SK-N-SH (cell line): Measurements from ENCODE around the gene OXTR. TPM values are rescaled to one million over a fixed set of nuclear protein-coding genes. Genes with fewer than 3 reads are reported as not detected.

Experiments used
- CTCF ChIA-PET: fragments of 300-600, 350-600 bp; formaldehyde crosslinking; extraction: SDS; loops from one replicate; lab custom pipeline; 2021; lab: Yijun Ruan, JAX
- POLR2A ChIA-PET: fragments of 350-600 bp; sonication (Branson Sonifier 250); formaldehyde crosslinking; extraction: SDS; loops from one replicate; lab custom pipeline; 2020; ENCODE audit warnings: antibody characterized with exemption, inconsistent platforms; lab: Yijun Ruan, JAX
- DNase-seq: peaks from one replicate; pipeline ENCODE4 v3.0.0; 2012
- H2AFZ ChIP-seq: fragments of 200-600 bp; sonication (generic); 2 replicates; pipeline ENCODE4 v1.8.1; 2016; ENCODE audit warnings: antibody characterized with exemption, mild to moderate bottlenecking, low read depth
- H3F3A ChIP-seq: fragments of 200-600 bp; sonication (generic); replicated peaks from 2 replicates; pipeline ENCODE3; 2016; ENCODE audit warnings: antibody characterized with exemption, mild to moderate bottlenecking; ENCODE audit not compliant: insufficient read depth
- H3K27ac ChIP-seq, 2 experiments: fragments of 200-500 bp in 1 of 2; fragments of 200-600 bp in 1 of 2; sonication (Bioruptor generic) in 1 of 2; sonication (generic), shearing (Covaris generic) in 1 of 2; 2 replicates each; pipeline versions ENCODE4 v1.5.1 to v1.6.1; 2014 to 2016; ENCODE audit warnings: low read depth in 2 of 2, inconsistent platforms in 1 of 2, low read length in 1 of 2, mild to moderate bottlenecking in 1 of 2, mixed read lengths in 1 of 2
- H3K27me3 ChIP-seq: fragments of 200-600 bp; sonication (generic), shearing (Covaris generic); 2 replicates; pipeline ENCODE4 v1.6.1; 2016; ENCODE audit warnings: mixed run types; ENCODE audit not compliant: insufficient read depth
- H3K36me3 ChIP-seq, 2 experiments: fragments of 200-500 bp in 1 of 2; fragments of 200-600 bp in 1 of 2; sonication (Bioruptor generic) in 1 of 2; sonication (generic) in 1 of 2; replicated peaks in 1 of 2; 2 replicates each; pipeline versions ENCODE3 to v1.5.1; 2014 to 2016; ENCODE audit warnings: low read length in 1 of 2, mild to moderate bottlenecking in 1 of 2; ENCODE audit not compliant: insufficient read depth in 2 of 2, control insufficient read depth in 1 of 2
- H3K4me1 ChIP-seq, 2 experiments: fragments of 200-500 bp in 1 of 2; fragments of 200-600 bp in 1 of 2; sonication (Bioruptor generic) in 1 of 2; sonication (generic), shearing (Covaris generic) in 1 of 2; 2 replicates each; pipeline versions ENCODE4 v1.5.1 to v1.6.1; 2014 to 2016; ENCODE audit warnings: low read depth in 1 of 2, low read length in 1 of 2, mixed run types in 1 of 2; ENCODE audit not compliant: insufficient read depth in 2 of 2, control insufficient read depth in 1 of 2
- H3K4me2 ChIP-seq: fragments of 200-600 bp; sonication (generic), shearing (Covaris generic); 2 replicates; pipeline ENCODE4 v1.6.1; 2017; ENCODE audit warnings: mixed run types
- H3K4me3 ChIP-seq, 2 experiments: fragments of 200-500 bp in 1 of 2; fragments of 200-600 bp in 1 of 2; sonication (Bioruptor generic) in 1 of 2; sonication (generic), shearing (Covaris generic) in 1 of 2; 2 replicates each; pipeline versions ENCODE4 v1.5.1 to v1.8.1; 2014 to 2016; ENCODE audit warnings: low read depth in 2 of 2, inconsistent platforms in 1 of 2, low read length in 1 of 2, mild to moderate bottlenecking in 1 of 2, mixed read lengths in 1 of 2, moderate library complexity in 1 of 2
- H3K79me2 ChIP-seq: fragments of 200-600 bp; sonication (generic); 2 replicates; pipeline ENCODE4 v1.8.1; 2017; ENCODE audit warnings: mild to moderate bottlenecking; ENCODE audit not compliant: insufficient read depth
- H3K9ac ChIP-seq: fragments of 200-600 bp; sonication (generic); 2 replicates; pipeline ENCODE4 v1.6.1; 2017; ENCODE audit warnings: mixed run types
- H3K9me2 ChIP-seq: fragments of 200-600 bp; sonication (generic); 2 replicates; pipeline ENCODE4 v1.6.1; 2017; ENCODE audit warnings: mixed run types
- H3K9me3 ChIP-seq: fragments of 200-600 bp; sonication (generic); 2 replicates; pipeline ENCODE4 v1.6.1; 2017; ENCODE audit warnings: mixed run types, mild to moderate bottlenecking, moderate library complexity
- H4K20me1 ChIP-seq: fragments of 200-600 bp; sonication (generic); 2 replicates; pipeline ENCODE4 v1.6.1; 2017; ENCODE audit warnings: mild to moderate bottlenecking, mixed run types; ENCODE audit not compliant: insufficient read depth
- ELF1 ChIP-seq: IDR thresholded peaks from 2 replicates; pipeline ENCODE4 v1.4.0; 2012
- EP300 ChIP-seq, 2 experiments: IDR thresholded peaks; 2 replicates each; pipeline versions ENCODE4 v1.4.0 to v1.6.1; 2012; ENCODE audit warnings: borderline replicate concordance in 1 of 2, low read depth in 1 of 2, low read length in 1 of 2
- FOSL2 ChIP-seq: IDR thresholded peaks from 2 replicates; pipeline ENCODE4 v1.4.0; 2012; ENCODE audit warnings: low read depth, mild to moderate bottlenecking, moderate library complexity, borderline replicate concordance
- GATA2 ChIP-seq: sonication (generic); formaldehyde crosslinking; IDR thresholded peaks from 2 replicates; pipeline ENCODE4 v1.5.0; 2020; ENCODE audit warnings: mild to moderate bottlenecking, missing genetic modification reagents
- MXI1 ChIP-seq: IDR thresholded peaks from 2 replicates; pipeline ENCODE4 v1.6.1; 2012; ENCODE audit warnings: mild to moderate bottlenecking, low read depth, low read length, improper control_type of control experiment
- NFIC ChIP-seq: IDR thresholded peaks from 2 replicates; pipeline ENCODE4 v1.4.0; 2012; ENCODE audit warnings: borderline replicate concordance
- NRF1 ChIP-seq: IDR thresholded peaks from 2 replicates; pipeline ENCODE4 v1.6.1; 2012; ENCODE audit warnings: low read depth, mild to moderate bottlenecking, low read length
- RCOR1 ChIP-seq: fragments of 150-350 bp; IDR thresholded peaks from 2 replicates; pipeline ENCODE4 v1.6.1; 2017; ENCODE audit warnings: antibody characterized with exemption, low read length
- REST ChIP-seq: IDR thresholded peaks from 2 replicates; pipeline ENCODE4 v1.6.1; 2012; ENCODE audit warnings: mild to moderate bottlenecking, low read depth, low read length, moderate library complexity
- RFX5 ChIP-seq: IDR thresholded peaks from 2 replicates; pipeline ENCODE4 v1.6.1; 2012; ENCODE audit warnings: mild to moderate bottlenecking, improper control_type of control experiment, low read length
- RXRA ChIP-seq: IDR thresholded peaks from 2 replicates; pipeline ENCODE4 v1.4.0; 2012; ENCODE audit warnings: low read depth, mild to moderate bottlenecking, borderline replicate concordance
- SIN3A ChIP-seq: IDR thresholded peaks from 2 replicates; pipeline ENCODE4 v1.6.1; 2012; ENCODE audit warnings: low read depth, mild to moderate bottlenecking, low read length, moderate library complexity, borderline replicate concordance
- SMC3 ChIP-seq: IDR thresholded peaks from 2 replicates; pipeline ENCODE4 v1.6.1; 2012; ENCODE audit warnings: low read depth, low read length, improper control_type of control experiment
- TAF1 ChIP-seq: IDR thresholded peaks from 2 replicates; pipeline ENCODE4 v1.6.1; 2012; ENCODE audit warnings: low read depth, mild to moderate bottlenecking, low read length, moderate library complexity, borderline replicate concordance
- TCF12 ChIP-seq: IDR thresholded peaks from 2 replicates; pipeline ENCODE4 v1.4.0; 2012
- TEAD4 ChIP-seq: IDR thresholded peaks from 2 replicates; pipeline ENCODE4 v1.4.0; 2012; ENCODE audit warnings: mild to moderate bottlenecking, borderline replicate concordance; ENCODE audit not compliant: insufficient read depth
- USF2 ChIP-seq: fragments of 150-350 bp; IDR thresholded peaks from 2 replicates; pipeline ENCODE4 v1.6.1; 2017; ENCODE audit warnings: antibody characterized with exemption, low read length, low read depth, borderline replicate concordance
- YY1 ChIP-seq: IDR thresholded peaks from 2 replicates; pipeline ENCODE4 v1.4.0; 2012; ENCODE audit warnings: low read depth, mild to moderate bottlenecking
- WGBS: methylation state at CpG from one replicate; pipeline ENCODE4 v1.1.6; 2017; ENCODE audit warnings: low lambda C conversion rate; 5-methylcytosine and 5-hydroxymethylcytosine counted together
- polyA plus RNA-seq, 3 experiments: library from polyadenylated mRNA; depleted of rRNA; stranded (reverse); fragments of >200 nt; gene quantifications; 2 replicates each; pipeline ENCODE4 v1.2.3, GENCODE V29; 2012

The OXTR gene
- polyA plus RNA-seq, 1 of the 3 experiments (the other 2 are of a cell fraction): 1.8 TPM

- H3K4me2 ChIP-seq: peak overlapping the region; percentile 80
- ChIA-PET POLR2A (interaction anchor here (0.7 kb wide), 1 partner anchor 106 kb away, joined by 3 read pairs; no protein-coding TSS in a partner anchor), CTCF (interaction anchor here (0.6 to 3.4 kb wide), 58 partner anchors 9 to 422 kb away, joined by 3 to 53 read pairs (median 6); partner anchors contain the start of genes LMCD1 and RAD18)
- H3K27me3 ChIP-seq: no peaks in the 10 kb centered on the region
- no peak for TF ChIP-seq MXI1
- no peak for TF ChIP-seq TCF12
- TF ChIP-seq RCOR1: no peak
- no peak for TF ChIP-seq TEAD4
- no peak for TF ChIP-seq USF2
- no peak for TF ChIP-seq TAF1
- no peak for TF ChIP-seq NRF1
- no peak for TF ChIP-seq SIN3A
- TF ChIP-seq REST: no peak
- no peak for TF ChIP-seq GATA2
- no peak for TF ChIP-seq ELF1
- TF ChIP-seq SMC3: no peak
- TF ChIP-seq EP300 (IDR thresholded peaks at IDR 0.05; ENCODE audit: borderline replicate concordance in 1 of 2, low read depth in 1 of 2, low read length in 1 of 2): no peak
- TF ChIP-seq RXRA: no peak
- TF ChIP-seq FOSL2: no peak
- no peak for TF ChIP-seq YY1
- TF ChIP-seq RFX5: no peak
- TF ChIP-seq NFIC: no peak
- DNase-seq: peak; percentile 30
- no peak overlapping the region for H3K27ac ChIP-seq
- H3K4me3 ChIP-seq: peak overlapping the region; percentile 49 to 61
- H3K9ac ChIP-seq: peak overlapping the region; percentile 56
- no peaks in the 10 kb centered on the region for H4K20me1 ChIP-seq
- H3F3A ChIP-seq: no peaks in the 10 kb centered on the region
- WGBS: 89% methylated on average over 28 of the region's 36 CpGs
- H3K4me1 ChIP-seq: peaks cover 0 to 16% of the 10 kb centered on the region in 2 experiments; a peak in 3 of 4 replicates
- H3K9me2 ChIP-seq: no peaks in the 10 kb centered on the region
- peak overlapping the region; percentile 77; the same call in 1 of the 2 replicates for H2AFZ ChIP-seq
- peaks cover 7% of the 10 kb centered on the region; the same call in 1 of the 2 replicates for H3K79me2 ChIP-seq
- H3K36me3 ChIP-seq: no peaks in the 10 kb centered on the region
- H3K9me3 ChIP-seq: no peaks in the 10 kb centered on the region
Observed at GRCh38 chr3:8768364-8769087, 887 bp downstream of the OXTR start.
